Vagina (tissue), 2 donors: ENCODE results near the gene CAMK2N1.

Experiments used
- CTCF ChIP-seq, 3 experiments: fragments of 450-650 bp in 2 of 3; fragments of 200-600 bp in 1 of 3; sonication (generic) in 1 of 3; IDR thresholded peaks; one replicate each; pipeline ENCODE4 v1.5.1; 2017 to 2019; ENCODE audit warnings: antibody characterized with exemption in 3 of 3, mild to moderate bottlenecking in 2 of 3, moderate library complexity in 2 of 3
- POLR2AphosphoS5 ChIP-seq, 2 donors: sonication (generic); formaldehyde crosslinking; IDR thresholded peaks; one replicate each; pipeline ENCODE4 v1.9.0; 2017; ENCODE audit warnings: antibody characterized with exemption in 2 of 2, mild to moderate bottlenecking in 2 of 2, low read depth in 1 of 2; ENCODE audit not compliant: insufficient read depth in 1 of 2

DNA sequence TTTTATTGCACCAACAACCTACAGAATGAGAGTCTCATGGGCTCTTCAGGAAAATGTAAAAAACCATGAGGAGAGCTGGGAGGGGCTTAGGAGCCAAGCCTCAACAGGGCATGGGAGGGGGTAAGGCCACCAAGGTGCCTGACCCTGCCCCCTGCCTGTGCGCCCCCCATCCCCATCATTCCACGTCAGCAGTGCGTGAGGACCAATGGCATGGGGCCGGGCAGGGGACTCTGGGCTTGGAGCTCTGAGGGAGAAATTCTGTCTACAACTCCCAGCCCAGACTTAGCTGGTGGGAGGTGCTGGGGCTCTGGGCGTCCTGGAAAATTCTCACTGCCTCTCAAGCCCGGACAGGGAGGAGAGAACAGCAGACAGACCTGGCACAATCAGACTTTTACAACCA lies 5.2 kb upstream of the CAMK2N1 start:
- TF ChIP-seq CTCF (IDR thresholded peaks at IDR 0.05) (no peak), POLR2AphosphoS5 (IDR thresholded peaks at IDR 0.05; ENCODE audit: insufficient read depth in 1 of 2, low read depth in 1 of 2) (no peak)
